Right cardiac atrium (tissue), 5 donors: ENCODE results near the gene PNCK. TPM values are rescaled to one million over a fixed set of nuclear protein-coding genes. Genes with fewer than 3 reads are reported as not detected.
"Not testable (repeated sequence)": the region's sequence is repeated elsewhere in the genome, so short reads cannot be mapped to it uniquely, and the experiment has no call there.

Experiments
- ATAC-seq, 2 donors: fragments of 200-7000 bp; cut with Tn5 transposase; one replicate each; pipeline versions ENCODE4 v1.8.0 to v1.9.1; 2020; ENCODE audit warnings: moderate library complexity in 2 of 2, mild to moderate bottlenecking in 1 of 2
- DNase-seq, 3 donors: peaks; one replicate each; pipeline ENCODE4 v3.0.0-alpha.2; 2020
- H3K27ac ChIP-seq: one replicate; pipeline ENCODE4 v1.5.1; 2013; ENCODE audit warnings: mild to moderate bottlenecking, low read length, control low read depth, moderate library complexity
- H3K27me3 ChIP-seq: one replicate; pipeline ENCODE4 v1.6.1; 2013; ENCODE audit not compliant: control insufficient read depth, insufficient read depth
- H3K4me1 ChIP-seq: one replicate; pipeline ENCODE4 v1.6.1; 2013; ENCODE audit warnings: low read length; ENCODE audit not compliant: control insufficient read depth, insufficient read depth
- H3K4me3 ChIP-seq: one replicate; pipeline ENCODE4 v1.5.1; 2013; ENCODE audit warnings: low read length, control low read depth
- H3K9me3 ChIP-seq: one replicate; pipeline ENCODE4 v1.6.1; 2013; ENCODE audit warnings: low read length; ENCODE audit not compliant: control insufficient read depth
- WGBS: extraction: QIAGEN DNeasy Blood & Tissue Kit; methylation state at CpG from one replicate; pipeline ENCODE4 v1.1.7; 2013; 5-methylcytosine and 5-hydroxymethylcytosine counted together
- intact Hi-C, 4 donors: fragments of 100-400 bp; cut with DNase I; formaldehyde crosslinking; loops; one replicate each; pipeline versions ENCODE4 v1.11.0 to v1.14.0; 2022 to 2023
- polyA plus RNA-seq: library from polyadenylated mRNA; stranded (reverse); fragments of 200-250 nt; gene quantifications from one replicate; pipeline ENCODE4 v1.2.3, GENCODE V29; 2013
- total RNA-seq, 4 donors: library from RNA; stranded (reverse); fragmentation: NEBNext Ultra II Directional; extraction: Animal tissue kit (Norgen Biotek cat#: 25700); gene quantifications; one replicate each; pipeline ENCODE4 v1.2.1, GENCODE V29; 2021
- donor health status: healthy with polysubstance abuse.
- donor health status: DM: no; HTN: yes; CAD: no.
- donor health status: DM: no; HTN: no; CAD: no.
- donor health status: DM: no; HTN: yes; CAD: no; lungs with severe emphysema.
- donor health status: DM: yes; HTN: yes; CAD: no.

PNCK gene
- total and polyA plus RNA-seq, 5 donors: 7.8 to 12.4 (median 10.0) TPM

- H3K27me3 ChIP-seq, H3K4me3 ChIP-seq, ATAC-seq, H3K9me3 ChIP-seq, H3K4me1 ChIP-seq, H3K27ac ChIP-seq, intact Hi-C loops: not testable (repeated sequence)
- peak in 2 of 3 donors; percentile 35 to 59 for DNase-seq
- WGBS: 85% methylated on average over 21 of the region's 21 CpGs
These were observed 17.6 kb upstream of the PNCK start for GRCh38 chrX:153691032-153691827.

GRCh38 chrX:153690466-153690865 is 16.9 kb upstream of the PNCK start:
- Histone ChIP-seq H3K4me3 (no peak overlapping the region), H3K9me3 (no peaks in the 10 kb centered on the region), H3K4me1 (no peaks in the 10 kb centered on the region), H3K27me3 (no peaks in the 10 kb centered on the region), H3K27ac (no peak overlapping the region)
- WGBS: 72% methylated on average over 14 of the region's 14 CpGs
- no peak for ATAC-seq
- DNase-seq: peak in 2 of 3 donors; percentile 39 to 65
- intact Hi-C loops: no loop called here

DNA sequence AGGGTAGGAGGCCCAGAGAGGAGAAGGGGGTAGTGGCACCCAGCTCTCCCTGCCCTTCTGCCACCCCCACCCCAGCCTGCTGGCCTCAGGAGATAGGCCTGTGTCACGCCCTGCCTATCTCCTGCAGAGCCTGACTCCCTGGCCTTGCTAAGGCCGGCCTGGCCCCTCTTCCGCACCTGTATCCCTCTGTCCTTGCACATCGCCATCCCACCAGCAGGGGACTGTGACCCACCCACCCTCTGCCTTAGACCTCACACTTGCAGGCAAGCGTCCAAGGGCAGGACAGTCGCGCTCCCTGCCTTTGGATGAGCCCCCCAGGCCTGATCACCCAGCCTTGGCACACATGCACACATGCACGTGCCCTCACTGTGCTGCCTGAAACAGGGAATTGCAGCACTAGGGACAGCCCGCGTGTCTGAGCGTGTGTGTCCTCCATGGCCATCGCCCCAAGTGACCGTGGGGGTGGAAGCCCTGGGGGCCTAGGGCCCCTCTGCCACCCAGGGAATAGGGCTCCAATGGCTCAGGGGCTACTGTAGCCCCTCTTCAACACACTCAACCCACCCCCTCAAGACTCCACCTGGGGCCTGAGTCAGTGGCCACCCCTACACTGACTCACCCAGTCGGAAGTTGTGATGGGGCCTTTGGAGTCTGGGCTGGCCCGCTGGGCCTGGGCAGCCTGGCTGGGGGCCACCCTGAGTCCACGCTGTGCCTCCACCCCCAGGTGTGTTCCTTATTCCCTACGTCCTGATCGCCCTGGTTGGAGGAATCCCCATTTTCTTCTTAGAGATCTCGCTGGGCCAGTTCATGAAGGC is 16.2 kb upstream of the PNCK start:
- H3K27me3 ChIP-seq: no peaks in the 10 kb centered on the region
- no peak for ATAC-seq
- H3K4me3 ChIP-seq: peak overlapping the region; percentile 82
- peak overlapping the region; percentile 69 for H3K27ac ChIP-seq
- 76% methylated on average over 19 of the region's 19 CpGs for WGBS
- intact Hi-C loops: no loop called here
- H3K4me1 ChIP-seq: no peaks in the 10 kb centered on the region
- DNase-seq: peak in 2 of 3 donors; percentile 37 to 63
- H3K9me3 ChIP-seq: no peaks in the 10 kb centered on the region

DNA sequence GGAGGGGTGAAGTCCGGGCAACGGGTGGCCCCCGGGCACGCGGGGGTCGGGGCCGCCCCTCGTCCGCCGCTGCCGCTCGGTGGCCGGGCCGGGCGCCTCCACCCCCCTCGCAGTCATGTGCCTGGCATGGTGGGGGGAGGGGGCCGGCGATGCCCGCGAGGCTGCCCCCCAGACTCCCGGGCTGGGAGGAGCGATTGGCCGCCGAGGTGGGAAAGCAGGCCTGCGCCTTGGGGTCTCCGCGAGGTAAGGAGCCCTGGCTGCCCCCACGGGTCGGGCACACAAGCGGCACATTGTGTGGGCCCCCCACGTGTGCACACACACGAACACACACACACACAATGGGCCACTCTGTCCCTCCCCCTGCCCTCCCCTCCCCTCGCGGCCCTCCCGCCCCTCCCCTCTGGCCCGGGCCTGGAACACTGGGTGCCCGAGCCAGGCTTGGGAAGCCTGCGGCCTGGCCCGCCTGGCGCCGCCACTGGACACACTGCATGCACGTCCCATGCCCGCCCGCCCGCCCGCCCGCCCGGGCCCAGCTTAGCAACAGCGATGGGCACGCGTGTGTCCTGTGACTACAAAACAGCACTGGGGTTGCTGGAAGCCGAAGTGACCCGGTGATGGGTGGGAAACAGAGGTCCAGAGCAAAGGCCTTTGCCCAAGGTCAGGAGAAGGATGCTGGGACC is 15.4 kb upstream of the PNCK start:
- peak; percentile 52 to 83 (median 79) for DNase-seq
- no peaks in the 10 kb centered on the region for H3K4me1 ChIP-seq
- H3K27ac ChIP-seq: peak overlapping the region; percentile 77
- H3K4me3 ChIP-seq: peak overlapping the region; percentile 82
- no peaks in the 10 kb centered on the region for H3K27me3 ChIP-seq
- ATAC-seq: peak; percentile 37 to 72
- 10% methylated on average over 45 of the region's 53 CpGs for WGBS
- intact Hi-C loops: no loop called here
- no peaks in the 10 kb centered on the region for H3K9me3 ChIP-seq

DNA sequence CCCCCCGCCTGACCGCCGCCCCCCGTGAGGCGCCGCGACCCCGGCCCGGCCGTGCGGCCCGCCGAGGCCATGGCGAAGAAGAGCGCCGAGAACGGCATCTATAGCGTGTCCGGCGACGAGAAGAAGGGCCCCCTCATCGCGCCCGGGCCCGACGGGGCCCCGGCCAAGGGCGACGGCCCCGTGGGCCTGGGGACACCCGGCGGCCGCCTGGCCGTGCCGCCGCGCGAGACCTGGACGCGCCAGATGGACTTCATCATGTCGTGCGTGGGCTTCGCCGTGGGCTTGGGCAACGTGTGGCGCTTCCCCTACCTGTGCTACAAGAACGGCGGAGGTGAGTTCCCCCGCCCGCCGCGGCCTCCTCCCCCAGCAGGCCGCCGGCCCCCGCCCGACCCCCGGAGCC is 14.9 kb upstream of the PNCK start:
- H3K27me3 ChIP-seq: no peaks in the 10 kb centered on the region
- no peak for ATAC-seq

GRCh38 chrX:153688071-153688470 is 14.5 kb upstream of the PNCK start:
- H3K4me3 ChIP-seq: peak overlapping the region; percentile 82
- intact Hi-C loops: no loop called here
- no peak overlapping the region for H3K27ac ChIP-seq

More for the DNA sequence above, 14.9 kb upstream of the PNCK start:
- peak in 2 of 3 donors; percentile 43 to 56 for DNase-seq
- Histone ChIP-seq H3K27ac (peak overlapping the region; percentile 77), H3K4me1 (no peaks in the 10 kb centered on the region), H3K9me3 (no peaks in the 10 kb centered on the region), H3K4me3 (peak overlapping the region; percentile 82)
- WGBS: under 1% methylated on average over 55 of the region's 57 CpGs
- intact Hi-C loops: no loop called here

GRCh38 chrX:153687121-153688039 is 13.8 kb upstream of the PNCK start, which contains the start of gene SLC6A8:
TSS of gene SLC6A8 (plus strand) at chrX:153687926. CDS start at chrX:153688575, 649 bp downstream.
- intact Hi-C loops: no loop called here
- Histone ChIP-seq H3K9me3 (no peaks in the 10 kb centered on the region), H3K27me3 (no peaks in the 10 kb centered on the region), H3K4me1 (no peaks in the 10 kb centered on the region), H3K4me3 (peak within 1 kb of the TSS; percentile 82), H3K27ac (peak within 1 kb of the TSS; percentile 77)
- peak; percentile 80 to 90 (median 90) for DNase-seq
- peak; percentile 74 to 76 for ATAC-seq
- 4% methylated on average over 25 of the region's 66 CpGs for WGBS

More at GRCh38 chrX:153688071-153688470, 14.5 kb upstream of the PNCK start:
- DNase-seq (peak in 1 of 3 donors; percentile 35), ATAC-seq (no peak)
- 2% methylated on average over 38 of the region's 69 CpGs for WGBS
- Histone ChIP-seq H3K9me3 (no peaks in the 10 kb centered on the region), H3K27me3 (no peaks in the 10 kb centered on the region), H3K4me1 (no peaks in the 10 kb centered on the region)

DNA sequence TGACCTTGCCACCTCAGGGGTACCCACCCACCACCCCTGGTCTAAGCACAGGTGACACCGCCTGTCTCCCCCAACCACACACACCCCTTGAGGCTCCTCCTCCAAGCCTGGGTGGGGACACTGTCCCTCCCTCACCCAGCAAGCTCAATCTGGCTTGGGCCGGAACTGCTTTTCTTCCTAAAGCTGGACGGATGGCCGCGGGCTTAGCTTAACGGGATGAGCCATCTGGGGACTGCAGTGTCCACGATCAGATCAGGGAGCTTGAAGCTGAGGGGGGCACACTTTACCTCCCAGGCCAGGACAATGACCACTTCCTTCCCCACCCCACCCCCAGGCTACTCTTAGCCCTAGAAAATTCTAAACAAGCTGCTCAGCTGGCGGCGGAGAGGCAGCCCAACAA is 13.1 kb upstream of the PNCK start:
- 47% methylated on average over 9 of the region's 9 CpGs for WGBS
- Histone ChIP-seq H3K4me3 (no peak overlapping the region), H3K27ac (no peak overlapping the region), H3K27me3 (no peaks in the 10 kb centered on the region), H3K4me1 (no peaks in the 10 kb centered on the region), H3K9me3 (no peaks in the 10 kb centered on the region)
- no peak for ATAC-seq
- peak in 2 of 3 donors; percentile 39 to 42 for DNase-seq
- intact Hi-C loops: no loop called here

DNA sequence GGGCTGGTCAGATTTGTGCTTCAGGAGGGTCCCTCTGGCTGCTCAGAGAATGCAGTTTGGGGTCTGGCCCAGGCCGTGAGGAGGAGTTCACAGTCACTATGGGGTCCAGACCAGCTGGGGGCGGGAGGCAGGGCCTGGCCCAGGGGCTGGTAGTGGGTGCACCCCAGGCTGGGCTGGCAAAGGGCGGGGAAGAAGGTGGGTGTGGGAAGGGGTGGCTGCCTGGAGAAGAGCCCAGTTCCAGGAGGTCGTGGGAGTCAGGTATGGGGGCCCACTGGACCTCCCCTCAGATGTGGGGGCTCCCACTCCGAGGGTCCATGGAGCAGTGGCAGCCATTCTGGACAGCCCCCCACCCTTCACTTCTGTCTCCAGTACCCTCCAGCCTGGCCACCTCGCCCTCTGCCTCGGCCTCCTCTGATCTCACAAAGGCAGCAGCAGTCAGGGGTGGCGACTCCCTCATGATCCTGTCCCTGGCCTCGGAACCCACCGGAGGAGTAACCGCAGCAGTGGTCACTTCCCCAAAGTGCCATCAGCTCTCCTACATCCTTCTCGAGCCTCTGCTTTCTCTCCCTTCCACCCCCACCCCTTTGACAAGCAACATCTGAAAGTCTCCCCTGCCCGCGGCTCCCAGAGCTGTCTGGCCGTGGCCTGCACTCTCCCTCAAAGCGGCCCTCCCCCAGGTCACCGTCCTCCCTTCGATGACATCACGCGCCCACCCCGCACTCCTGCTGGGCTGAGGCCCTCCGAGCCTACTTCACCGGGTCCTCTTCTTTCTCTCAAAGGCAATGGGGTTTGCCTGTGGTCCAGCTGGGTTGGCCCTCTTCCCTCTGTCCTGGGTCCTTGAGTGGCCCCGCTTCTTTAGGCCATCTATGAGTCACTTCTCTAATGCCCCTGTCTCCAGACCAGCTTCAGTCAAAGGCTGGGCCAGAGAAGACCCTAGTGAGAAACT is 12.4 kb upstream of the PNCK start:
- ATAC-seq (no peak), DNase-seq (peak in 2 of 3 donors; percentile 47 to 70)
- H3K27ac ChIP-seq: no peak overlapping the region
- H3K9me3 ChIP-seq: no peaks in the 10 kb centered on the region
- no peak overlapping the region for H3K4me3 ChIP-seq
- intact Hi-C loops: no loop called here
- WGBS: 75% methylated on average over 24 of the region's 24 CpGs
- no peaks in the 10 kb centered on the region for H3K27me3 ChIP-seq
- no peaks in the 10 kb centered on the region for H3K4me1 ChIP-seq
